Breast epithelium (tissue), 4 donors: ENCODE measurements around the gene FRMD4A. TPM values are rescaled to one million over a fixed set of nuclear protein-coding genes. Genes with fewer than 3 reads are reported as not detected.
A peak's percentile ranks its signal among the peaks of the same experiment; 100 is the strongest.

Experiments used
- DNase-seq, 2 donors: peaks; one replicate each; pipeline ENCODE4 v3.0.0-alpha.2; 2019; ENCODE audit warnings: low spot score in 2 of 2
- H3K27ac ChIP-seq, 2 donors: fragments of 200-600 bp; sonication (generic) in 1 of 2; one replicate each; pipeline ENCODE4 v1.5.1; 2016 to 2019; ENCODE audit warnings: mild to moderate bottlenecking in 1 of 2
- H3K27me3 ChIP-seq, 2 donors: fragments of 200-600 bp; sonication (generic) in 1 of 2; one replicate each; pipeline versions ENCODE4 v1.5.1 to v1.6.0; 2017 to 2019; ENCODE audit warnings: control low read depth in 1 of 2, mild to moderate bottlenecking in 1 of 2
- H3K36me3 ChIP-seq: fragments of 200-600 bp; one replicate; pipeline ENCODE4 v1.5.1; 2019
- H3K4me1 ChIP-seq, 2 donors: fragments of 200-600 bp; sonication (generic); one replicate each; pipeline ENCODE4 v1.5.1; 2016 to 2019; ENCODE audit warnings: control low read depth in 1 of 2
- H3K4me3 ChIP-seq, 3 donors: fragments of 200-600 bp; sonication (generic); 1 replicate in 2 of 3; 2 replicates in 1 of 3; pipeline ENCODE4 v1.5.1; 2016 to 2019; ENCODE audit warnings: mild to moderate bottlenecking in 3 of 3, moderate library complexity in 2 of 3
- H3K9me3 ChIP-seq, 2 donors: fragments of 200-600 bp; sonication (generic) in 1 of 2; one replicate each; pipeline ENCODE4 v1.5.1; 2016 to 2019; ENCODE audit warnings: control low read depth in 1 of 2
- POLR2A ChIP-seq: fragments of 450-650 bp; IDR thresholded peaks from one replicate; pipeline ENCODE4 v1.6.1; 2016; ENCODE audit warnings: antibody characterized with exemption, mild to moderate bottlenecking, moderate library complexity
- POLR2AphosphoS5 ChIP-seq, 3 donors: sonication (generic); formaldehyde crosslinking; IDR thresholded peaks; one replicate each; pipeline ENCODE4 v1.6.1; 2017; ENCODE audit warnings: antibody characterized with exemption in 3 of 3
- intact Hi-C: fragments of 100-400 bp; cut with DNase I; formaldehyde crosslinking; loops from one replicate; pipeline ENCODE4 v1.15.1; 2023; ENCODE audit warnings: low total_unique reads
- total RNA-seq, 3 donors: library from RNA; depleted of rRNA; stranded (reverse); fragments of >200 nt; gene quantifications; one replicate each; pipeline ENCODE4 v1.1.0, GENCODE V29; 2016
- TF ChIP-seq, protein P1 (sequence below), 3 donors: fragments of 450-650 bp; IDR thresholded peaks; one replicate each; pipeline ENCODE4 v1.5.1; 2016 to 2017; ENCODE audit warnings: antibody characterized with exemption in 3 of 3, mild to moderate bottlenecking in 3 of 3, moderate library complexity in 3 of 3

Gene FRMD4A
- total RNA-seq, 3 donors from 2014 or later, result 27.5 to 107 (median 34.4) TPM

DNA sequence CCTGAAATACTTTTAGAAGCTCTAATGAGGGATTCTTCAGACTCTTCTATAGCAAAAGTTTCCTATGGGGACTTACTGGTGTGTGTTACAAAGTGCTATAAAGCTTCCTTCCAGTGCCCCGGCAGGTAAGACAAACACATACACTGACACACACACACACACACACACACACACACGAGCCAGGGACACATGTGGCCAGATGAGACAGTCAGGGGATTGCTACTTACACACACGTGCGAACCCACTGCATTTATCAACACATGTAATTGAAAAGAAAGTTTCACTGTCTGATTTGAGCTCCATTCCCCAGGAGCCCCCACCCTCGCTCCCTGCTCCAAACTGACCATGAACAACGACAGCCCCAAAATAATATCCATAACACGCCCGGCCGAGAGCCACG lies 624.1 kb downstream of the FRMD4A start:
- peak overlapping the region in 1 of 2 donors; percentile 73 for H3K27ac ChIP-seq
- H3K4me3 ChIP-seq, result peak overlapping the region; percentile 31 to 80 (median 59)
- intact Hi-C loops, result no loop called here
- TF ChIP-seq POLR2A (no peak), POLR2AphosphoS5 (IDR thresholded peaks at IDR 0.05) (no peak)
- TF ChIP-seq, protein P1, sequence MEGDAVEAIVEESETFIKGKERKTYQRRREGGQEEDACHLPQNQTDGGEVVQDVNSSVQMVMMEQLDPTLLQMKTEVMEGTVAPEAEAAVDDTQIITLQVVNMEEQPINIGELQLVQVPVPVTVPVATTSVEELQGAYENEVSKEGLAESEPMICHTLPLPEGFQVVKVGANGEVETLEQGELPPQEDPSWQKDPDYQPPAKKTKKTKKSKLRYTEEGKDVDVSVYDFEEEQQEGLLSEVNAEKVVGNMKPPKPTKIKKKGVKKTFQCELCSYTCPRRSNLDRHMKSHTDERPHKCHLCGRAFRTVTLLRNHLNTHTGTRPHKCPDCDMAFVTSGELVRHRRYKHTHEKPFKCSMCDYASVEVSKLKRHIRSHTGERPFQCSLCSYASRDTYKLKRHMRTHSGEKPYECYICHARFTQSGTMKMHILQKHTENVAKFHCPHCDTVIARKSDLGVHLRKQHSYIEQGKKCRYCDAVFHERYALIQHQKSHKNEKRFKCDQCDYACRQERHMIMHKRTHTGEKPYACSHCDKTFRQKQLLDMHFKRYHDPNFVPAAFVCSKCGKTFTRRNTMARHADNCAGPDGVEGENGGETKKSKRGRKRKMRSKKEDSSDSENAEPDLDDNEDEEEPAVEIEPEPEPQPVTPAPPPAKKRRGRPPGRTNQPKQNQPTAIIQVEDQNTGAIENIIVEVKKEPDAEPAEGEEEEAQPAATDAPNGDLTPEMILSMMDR (IDR thresholded peaks at IDR 0.05), result no peak
- no peak for DNase-seq
- peaks cover 4 to 7% of the 10 kb centered on the region in 2 donors for H3K4me1 ChIP-seq
- no peaks in the 10 kb centered on the region for H3K27me3 ChIP-seq
- H3K36me3 ChIP-seq, result no peaks in the 10 kb centered on the region
- no peaks in the 10 kb centered on the region for H3K9me3 ChIP-seq

DNA sequence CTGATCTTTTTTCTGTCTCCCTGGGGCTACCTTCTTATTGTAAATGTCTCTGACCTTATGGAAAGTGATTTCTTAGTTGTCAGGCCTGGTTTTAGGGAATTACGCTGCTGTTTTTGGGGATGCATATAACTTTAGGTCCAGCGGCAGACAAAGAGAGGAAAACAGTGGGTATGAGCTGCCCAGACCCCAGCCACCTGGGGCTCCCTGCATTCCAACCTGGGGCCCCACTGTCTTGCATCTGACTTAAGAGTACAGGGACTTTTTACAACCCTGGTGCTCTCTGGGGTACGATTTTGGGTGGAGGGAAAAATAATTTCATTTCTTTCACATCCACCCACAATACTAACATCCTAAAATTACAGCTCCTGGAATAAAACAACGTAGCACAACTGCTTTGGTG lies 624.5 kb downstream of the FRMD4A start:
- Histone ChIP-seq H3K27me3 (no peaks in the 10 kb centered on the region), H3K4me3 (peak overlapping the region in 2 of 3 donors; percentile 59 to 80), H3K9me3 (no peaks in the 10 kb centered on the region), H3K4me1 (peaks cover 4 to 7% of the 10 kb centered on the region in 2 donors), H3K27ac (peak overlapping the region; percentile 1 to 21), H3K36me3 (no peaks in the 10 kb centered on the region)
- intact Hi-C loops, result no loop called here
- DNase-seq, result no peak
- TF ChIP-seq POLR2AphosphoS5 (IDR thresholded peaks at IDR 0.05) (no peak), POLR2A (no peak)
- TF ChIP-seq, protein P1 (IDR thresholded peaks at IDR 0.05), result no peak

DNA sequence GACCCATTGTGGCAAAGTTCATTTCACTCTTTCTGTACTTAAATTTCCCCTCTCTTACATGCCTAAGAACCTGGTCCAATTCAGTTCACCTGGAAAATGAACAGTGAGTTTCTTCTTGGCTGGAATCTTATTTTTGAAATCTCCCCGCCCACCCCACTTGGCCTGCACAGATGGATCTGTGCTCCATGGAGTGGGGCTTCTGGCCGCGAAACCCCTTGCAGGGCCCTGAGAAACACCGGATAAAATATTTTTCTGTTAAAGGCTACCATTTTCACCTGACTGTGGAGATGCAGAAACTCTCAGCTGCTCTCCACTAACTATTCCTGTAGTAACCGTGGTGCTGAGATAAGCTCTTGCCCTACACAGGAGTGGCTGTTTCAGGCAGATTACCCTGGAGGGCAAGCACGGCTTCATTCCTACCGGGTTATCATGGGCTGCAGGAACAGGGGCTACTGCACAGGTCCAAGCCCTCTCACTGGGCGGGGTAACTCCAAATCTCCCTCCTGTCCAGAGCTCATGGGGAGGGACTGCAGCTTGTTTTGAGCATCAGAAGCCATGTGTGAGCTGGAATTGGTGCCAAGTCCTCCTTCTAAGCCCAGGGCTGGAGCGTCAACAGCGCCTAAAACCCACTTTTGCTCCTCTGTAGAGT lies 625.1 kb downstream of the FRMD4A start:
- intact Hi-C loops, result no loop called here
- TF ChIP-seq, protein P1 (IDR thresholded peaks at IDR 0.05), result no peak
- TF ChIP-seq POLR2A (no peak), POLR2AphosphoS5 (IDR thresholded peaks at IDR 0.05) (no peak)
- Histone ChIP-seq H3K36me3 (no peaks in the 10 kb centered on the region), H3K27ac (no peak overlapping the region), H3K9me3 (no peaks in the 10 kb centered on the region), H3K4me1 (peaks cover 4 to 7% of the 10 kb centered on the region in 2 donors), H3K4me3 (peak overlapping the region in 2 of 3 donors; percentile 59 to 80), H3K27me3 (no peaks in the 10 kb centered on the region)
- no peak for DNase-seq

DNA sequence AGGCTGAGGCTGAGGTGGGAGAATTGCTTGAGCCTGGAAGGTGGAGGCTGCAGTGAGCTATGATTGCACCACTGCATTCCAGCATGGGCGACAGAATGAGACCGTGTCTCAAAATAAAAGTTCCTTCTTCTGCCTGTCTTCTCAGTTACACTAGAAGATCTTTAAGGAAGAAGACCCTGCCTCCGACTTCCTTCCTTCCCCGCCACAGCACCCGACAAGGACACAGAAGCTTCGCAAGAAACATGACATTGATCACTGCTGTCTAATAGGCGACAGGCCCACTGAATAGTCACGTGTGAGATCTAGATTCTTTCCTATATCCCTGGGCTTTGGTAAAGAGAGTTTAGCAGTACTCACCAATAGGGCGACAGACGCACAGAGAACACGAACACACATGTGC lies 625.8 kb downstream of the FRMD4A start:
- Histone ChIP-seq H3K27me3 (no peaks in the 10 kb centered on the region), H3K36me3 (no peaks in the 10 kb centered on the region), H3K4me3 (peak overlapping the region in 2 of 3 donors; percentile 59 to 80), H3K27ac (no peak overlapping the region), H3K4me1 (peaks cover 4 to 7% of the 10 kb centered on the region in 2 donors), H3K9me3 (no peaks in the 10 kb centered on the region)
- TF ChIP-seq, protein P1 (IDR thresholded peaks at IDR 0.05), result no peak
- TF ChIP-seq POLR2AphosphoS5 (IDR thresholded peaks at IDR 0.05) (no peak), POLR2A (no peak)
- no peak for DNase-seq
- intact Hi-C loops, result no loop called here

DNA sequence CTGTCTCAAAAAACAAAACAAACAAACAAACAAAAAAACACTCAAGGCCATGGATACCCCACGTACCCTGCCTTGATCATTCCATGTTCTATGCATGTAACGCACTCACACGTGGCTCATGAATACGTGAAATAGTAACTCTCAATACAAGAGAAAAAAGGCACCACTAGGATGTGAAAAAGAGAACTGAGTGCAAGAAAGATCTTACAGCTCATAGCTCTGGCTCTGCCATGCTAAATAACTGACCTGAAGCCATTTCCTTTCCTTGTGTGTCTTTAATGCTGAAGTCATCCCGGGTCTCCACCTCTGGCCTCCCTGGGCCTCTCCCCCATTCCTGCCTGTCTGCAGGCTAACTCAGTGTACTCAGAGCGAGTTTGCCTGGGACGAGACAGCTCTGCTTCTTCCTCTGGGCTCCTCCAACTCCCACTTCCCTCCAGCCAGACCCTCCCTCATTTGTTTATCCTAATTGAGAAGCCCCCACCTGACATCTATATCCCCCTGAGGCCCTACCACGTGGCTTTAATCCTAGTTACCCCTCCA lies 626.7 kb downstream of the FRMD4A start:
- no peaks in the 10 kb centered on the region for H3K36me3 ChIP-seq
- no peaks in the 10 kb centered on the region for H3K27me3 ChIP-seq
- H3K4me3 ChIP-seq, result no peak overlapping the region
- H3K27ac ChIP-seq, result peak overlapping the region in 1 of 2 donors; percentile 46
- intact Hi-C loops, result no loop called here
- TF ChIP-seq, protein P1 (IDR thresholded peaks at IDR 0.05), result no peak
- TF ChIP-seq POLR2A, result no peak
- TF ChIP-seq POLR2AphosphoS5 (IDR thresholded peaks at IDR 0.05), result no peak
- H3K9me3 ChIP-seq, result no peaks in the 10 kb centered on the region
- DNase-seq, result no peak
- H3K4me1 ChIP-seq, result peaks cover 4 to 7% of the 10 kb centered on the region in 2 donors
